Measurements from ENCODE around the gene PDLIM4.

PDLIM4 gene

DNA sequence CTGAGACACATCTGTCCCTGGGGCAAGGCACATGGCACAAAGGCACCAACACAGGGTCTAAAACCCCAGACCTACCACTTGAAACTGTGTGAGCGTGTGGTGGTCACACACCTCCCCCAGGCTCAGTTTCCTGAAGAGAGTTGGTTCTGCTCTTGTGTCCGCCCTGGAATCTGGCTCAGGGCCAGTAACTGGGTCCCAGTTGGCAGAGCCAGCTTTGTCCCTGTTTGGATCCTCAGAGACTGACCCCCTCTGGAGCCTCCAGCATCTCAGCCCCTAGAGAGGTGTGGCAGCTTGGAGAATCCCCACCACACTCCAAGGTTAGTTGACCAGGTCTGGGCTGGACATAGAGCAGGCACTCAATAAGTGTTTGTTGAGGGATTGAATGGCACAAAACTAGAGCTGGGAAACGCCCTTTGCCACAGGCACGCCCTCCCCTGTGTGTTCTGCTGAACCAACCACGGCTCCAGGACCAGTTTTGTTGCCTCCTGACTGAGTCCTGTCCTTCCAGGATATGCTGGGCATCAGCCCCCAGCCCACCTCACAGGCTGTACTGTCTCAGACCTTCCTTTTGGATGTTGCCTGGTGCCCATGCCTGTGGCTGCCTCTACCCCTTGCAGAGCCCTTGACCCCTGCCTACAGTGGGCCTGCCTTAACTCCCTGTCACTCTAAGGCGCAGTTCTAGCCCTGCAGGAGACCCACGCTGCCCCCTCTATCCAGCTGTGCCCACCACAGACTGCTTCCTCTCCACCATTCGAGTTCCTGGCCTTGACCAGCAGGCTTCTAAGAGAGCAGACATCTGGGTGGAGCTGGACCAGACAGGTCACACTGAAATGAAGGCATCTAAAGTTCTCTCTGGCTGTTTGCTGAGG is 3.8 kb upstream of the PDLIM4 start:
- no peak for DNase-seq

DNA sequence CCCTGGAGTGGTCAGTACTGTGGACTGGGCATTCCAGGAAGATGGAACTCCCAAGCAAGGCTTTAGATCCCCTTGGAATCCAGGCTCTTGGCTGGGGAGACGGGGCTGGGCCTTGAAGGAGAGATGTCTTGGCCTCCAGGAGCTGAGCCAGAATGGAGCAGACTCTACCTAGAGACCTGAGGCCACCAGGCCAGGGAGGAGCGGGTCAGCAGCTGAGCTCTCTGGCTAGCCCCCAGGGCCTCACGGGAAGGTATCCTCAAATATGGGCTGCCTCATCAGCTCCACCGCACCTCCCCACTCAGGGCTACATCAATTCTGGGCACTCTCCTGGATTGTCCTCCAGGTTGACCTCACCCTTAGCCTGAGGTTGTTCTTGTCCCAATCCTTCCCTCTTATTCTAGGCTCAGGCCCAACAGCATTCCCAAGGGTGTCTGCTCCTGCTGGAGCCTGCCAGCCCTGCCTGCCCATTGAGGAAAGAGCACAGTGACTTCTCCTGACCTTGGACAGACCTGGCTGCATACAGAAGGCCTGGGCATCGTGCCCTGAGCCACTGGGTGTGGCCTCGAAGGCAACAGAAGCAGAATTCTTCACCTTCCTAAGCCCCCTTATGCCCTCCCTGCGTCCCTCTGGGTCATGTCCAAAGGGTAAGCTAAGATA is 3.0 kb upstream of the PDLIM4 start:
- DNase-seq = no peak

DNA sequence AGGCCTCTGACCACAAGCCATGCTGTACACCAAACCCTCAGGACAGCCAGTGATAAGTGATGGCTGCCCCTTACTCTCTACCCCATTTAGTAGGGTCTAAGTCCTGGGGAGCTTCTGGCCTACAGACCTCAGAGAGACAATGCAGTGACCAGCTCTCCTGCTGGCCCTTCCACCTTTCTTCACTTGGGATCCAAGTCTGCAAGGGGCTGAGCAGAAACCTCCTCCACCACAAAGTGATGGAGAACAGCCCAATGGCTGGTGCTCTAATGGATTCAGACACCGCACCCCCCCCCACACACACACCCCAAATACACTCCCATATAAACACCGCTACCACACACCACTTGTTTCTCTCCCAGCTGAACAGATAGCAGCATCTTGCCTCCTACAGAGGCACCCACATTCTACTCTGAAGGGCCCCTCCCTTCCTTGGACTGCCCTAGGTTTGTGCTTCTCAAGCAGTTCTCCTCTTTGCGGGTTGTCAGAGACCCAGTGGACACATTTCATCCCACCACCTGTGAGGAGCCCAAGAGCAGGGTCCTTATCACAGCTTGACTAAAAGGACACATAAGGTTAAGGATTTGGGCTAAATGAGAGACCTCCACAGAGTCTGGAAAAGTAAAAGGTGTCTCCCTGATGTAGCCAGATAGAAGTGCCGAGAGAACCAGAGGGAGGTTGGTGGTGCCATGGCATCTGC is 1.3 kb upstream of the PDLIM4 start:
- DNase-seq = no peak

DNA sequence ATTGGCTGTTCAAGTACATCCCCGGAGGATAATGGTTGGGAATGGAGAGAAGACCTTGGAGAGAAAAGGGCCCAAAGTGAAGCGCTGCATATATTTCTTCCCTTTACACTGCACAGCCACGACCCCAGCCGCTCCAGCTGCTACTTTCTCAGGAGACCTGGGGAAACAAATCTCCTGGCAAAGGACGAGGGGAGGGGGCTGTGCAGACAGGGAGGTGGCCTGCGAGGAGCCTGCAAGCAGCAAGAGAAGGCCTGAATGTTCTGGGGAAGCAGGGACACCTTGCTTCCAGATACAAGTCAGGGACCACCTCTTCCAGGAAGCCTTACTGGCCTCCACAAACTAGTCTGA is 739 bp upstream of the PDLIM4 start:
- no peak for DNase-seq

DNA sequence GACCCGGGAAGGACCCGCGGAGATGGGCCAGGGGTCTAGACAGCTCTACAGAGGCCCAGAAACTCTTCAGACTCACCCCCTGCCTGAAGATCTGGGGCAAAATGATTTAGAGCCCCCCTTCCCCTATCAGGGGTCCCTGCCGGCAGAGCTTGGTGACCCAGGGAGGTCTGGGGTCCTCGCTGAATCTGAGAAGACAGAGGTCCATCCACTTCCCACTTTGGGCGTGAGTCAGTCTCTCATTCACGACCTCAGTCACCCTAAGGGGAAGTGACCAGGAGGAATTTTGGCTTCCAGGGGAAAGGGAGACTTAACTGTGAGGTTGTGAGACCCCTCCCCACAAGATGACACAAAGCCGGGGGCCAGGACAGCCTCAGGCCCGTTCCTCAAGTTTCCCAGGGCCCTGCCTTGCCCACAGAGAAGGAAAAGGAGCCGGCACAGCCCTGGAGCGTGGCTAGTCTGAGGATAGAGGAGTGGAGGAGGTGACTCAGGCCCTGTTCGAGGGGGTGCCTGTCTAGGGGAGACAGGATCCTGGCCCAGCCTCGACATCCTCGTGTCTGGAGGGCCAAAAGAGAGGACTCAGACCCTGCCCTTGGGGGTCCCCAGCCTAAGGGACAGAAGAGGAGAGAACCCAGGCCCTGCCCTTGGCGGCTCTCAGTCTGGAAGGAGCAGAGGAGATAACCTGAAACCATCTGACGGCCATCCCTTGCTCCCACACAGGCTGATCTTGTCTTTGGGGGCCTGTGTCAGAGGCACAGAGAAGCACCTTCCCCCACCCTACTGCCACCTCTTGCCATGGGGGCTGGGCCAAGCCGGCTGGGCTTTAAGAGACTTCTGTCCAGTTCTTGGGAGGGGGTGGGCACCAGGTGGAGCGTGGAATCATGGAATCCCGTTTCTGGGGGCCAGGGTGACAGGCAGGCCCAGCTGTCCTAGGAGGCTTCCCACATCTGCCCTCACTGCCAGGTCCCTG is 889 bp downstream of the PDLIM4 start:
- no peak for DNase-seq

DNA sequence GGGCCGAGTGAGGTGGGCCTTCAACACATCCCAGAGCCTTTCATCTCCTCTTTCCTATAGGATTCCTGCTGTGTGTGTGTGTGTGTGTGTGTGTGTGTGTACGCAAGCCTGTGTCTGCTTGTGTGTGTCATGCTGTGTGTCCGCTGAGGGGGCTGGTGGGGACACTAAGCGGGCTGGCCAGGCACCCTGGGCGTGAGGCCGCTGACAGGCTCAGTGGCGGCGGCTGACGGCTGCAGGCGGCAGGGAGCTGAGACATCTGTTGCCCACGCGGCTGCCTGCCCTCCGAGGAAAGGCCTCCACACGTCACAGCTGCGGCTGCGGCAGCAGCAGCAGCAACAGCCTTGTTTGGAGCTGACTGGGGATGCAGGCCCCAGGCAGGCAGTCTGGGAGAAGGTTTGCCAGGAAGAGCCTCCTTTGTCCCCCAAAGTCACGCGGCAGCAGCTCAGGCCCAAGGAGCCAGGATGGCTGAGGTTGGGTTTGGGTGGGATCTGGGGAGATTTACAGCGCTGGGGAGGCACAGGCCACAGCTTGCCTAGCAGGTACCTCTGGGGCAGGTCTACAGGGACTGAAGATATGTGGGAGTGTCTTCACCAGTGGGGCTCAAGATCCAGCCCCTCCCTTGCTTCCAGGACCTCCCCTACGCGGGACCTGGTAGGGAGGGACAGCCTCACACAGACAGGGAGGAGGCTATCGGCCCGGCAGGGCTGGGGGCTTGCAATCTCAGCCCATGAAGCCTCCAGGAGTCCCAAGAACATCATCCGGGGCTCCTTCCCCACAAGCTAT is 1.8 kb downstream of the PDLIM4 start:
- no peak for DNase-seq

DNA sequence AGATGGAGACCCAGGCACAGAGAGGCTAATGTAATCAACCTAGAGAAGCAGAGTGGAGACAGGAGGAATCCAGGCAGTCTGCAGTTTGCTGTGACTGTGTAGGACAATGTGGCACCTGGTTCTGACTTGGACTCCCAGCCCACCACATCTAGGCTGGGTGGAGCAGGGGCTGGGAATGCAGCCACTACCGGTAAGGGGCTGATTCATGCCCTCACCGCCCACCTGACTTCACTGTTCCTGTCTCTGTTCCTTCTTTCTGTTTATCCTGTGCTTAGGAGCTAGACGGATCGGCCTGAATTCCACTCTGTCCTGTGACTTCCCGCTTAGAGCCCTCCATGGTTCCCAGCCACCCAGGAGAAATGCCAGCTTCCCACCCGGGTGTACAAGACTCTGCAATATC is 2.6 kb downstream of the PDLIM4 start:
- no peak for DNase-seq

DNA sequence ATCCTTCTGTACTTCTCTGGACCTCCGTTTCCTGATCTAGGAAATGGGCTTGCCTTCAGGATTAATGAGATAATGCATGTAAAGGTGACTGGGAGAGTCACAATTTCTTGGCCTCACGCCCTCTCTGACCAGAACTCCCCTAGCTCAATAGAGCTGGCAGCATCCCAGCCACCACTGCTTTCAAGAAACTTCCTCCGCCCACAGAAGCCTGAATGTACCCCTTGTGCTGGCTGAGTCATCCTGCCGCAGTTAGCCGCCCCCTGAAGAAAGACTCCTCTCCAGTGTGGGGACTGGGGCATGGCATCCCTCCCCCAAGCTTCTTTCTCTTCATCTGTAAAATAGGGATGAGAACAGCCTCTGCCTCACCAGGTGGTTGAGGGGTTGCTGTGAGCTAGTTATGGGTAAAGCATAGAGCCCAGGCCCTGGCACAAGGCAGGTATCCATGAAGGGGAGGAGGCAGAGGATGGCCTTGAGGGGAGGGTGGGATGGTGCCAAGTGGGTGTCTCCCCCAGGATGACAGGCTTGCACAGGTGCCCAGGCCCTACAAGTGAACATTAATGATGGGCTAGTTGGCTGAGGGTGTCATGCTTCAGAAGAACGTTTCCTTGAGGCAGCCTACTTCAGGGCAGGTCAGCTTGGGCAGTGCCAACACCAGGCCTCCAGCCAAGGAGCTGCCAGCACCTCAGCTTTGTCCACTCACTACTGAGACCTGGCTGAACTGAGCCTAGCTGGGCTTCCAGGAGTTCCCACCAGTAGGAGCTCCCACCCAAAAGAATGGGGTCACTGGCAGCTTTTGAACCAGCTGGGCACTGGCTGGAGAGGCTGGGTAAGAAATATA is 3.4 kb downstream of the PDLIM4 start:
- DNase-seq = peak; percentile 20 to 30

DNA sequence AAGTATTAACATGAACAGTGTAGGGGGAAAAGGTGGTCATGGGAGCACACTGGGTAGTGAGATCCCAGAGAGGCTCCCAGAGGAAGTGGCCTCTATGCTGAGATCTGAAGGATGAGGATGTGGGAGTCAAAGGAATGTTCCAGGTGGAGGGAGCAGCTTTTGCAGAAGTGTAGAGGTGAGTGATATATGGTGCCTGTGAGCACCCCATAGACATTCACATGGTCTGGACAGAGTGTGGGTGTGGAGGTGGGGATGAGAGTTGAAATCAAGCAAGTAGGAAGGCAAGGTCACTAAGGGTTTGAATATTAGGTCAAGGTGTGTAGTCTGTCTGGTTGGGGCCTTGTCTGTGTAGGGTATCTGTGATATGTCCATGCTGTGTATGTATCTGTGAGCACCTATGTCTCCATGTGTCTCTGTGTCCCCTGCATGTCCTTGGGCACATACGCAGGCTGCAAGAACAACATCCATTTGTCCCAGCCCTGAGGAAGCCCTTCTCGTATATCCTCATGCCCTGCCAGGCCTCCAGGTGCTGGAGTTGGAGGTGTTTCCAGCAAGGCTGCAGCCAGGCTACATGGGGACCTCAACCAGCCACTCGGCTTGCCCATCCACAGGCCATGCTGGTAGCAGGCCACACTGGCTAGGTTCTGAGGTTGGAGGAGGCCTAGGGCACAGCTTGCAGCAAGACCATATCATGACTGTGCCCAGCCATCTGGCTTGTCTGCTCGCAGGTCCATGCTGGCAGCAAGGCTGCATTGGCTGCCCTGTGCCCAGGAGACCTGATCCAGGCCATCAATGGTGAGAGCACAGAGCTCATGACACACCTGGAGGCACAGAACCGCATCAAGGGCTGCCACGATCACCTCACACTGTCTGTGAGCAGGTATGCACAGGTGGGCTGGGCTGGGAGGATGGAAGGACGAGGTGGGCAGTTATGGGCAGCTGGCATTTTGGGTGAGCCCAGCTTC is 4.7 kb downstream of the PDLIM4 start:
- DNase-seq = no peak

DNA sequence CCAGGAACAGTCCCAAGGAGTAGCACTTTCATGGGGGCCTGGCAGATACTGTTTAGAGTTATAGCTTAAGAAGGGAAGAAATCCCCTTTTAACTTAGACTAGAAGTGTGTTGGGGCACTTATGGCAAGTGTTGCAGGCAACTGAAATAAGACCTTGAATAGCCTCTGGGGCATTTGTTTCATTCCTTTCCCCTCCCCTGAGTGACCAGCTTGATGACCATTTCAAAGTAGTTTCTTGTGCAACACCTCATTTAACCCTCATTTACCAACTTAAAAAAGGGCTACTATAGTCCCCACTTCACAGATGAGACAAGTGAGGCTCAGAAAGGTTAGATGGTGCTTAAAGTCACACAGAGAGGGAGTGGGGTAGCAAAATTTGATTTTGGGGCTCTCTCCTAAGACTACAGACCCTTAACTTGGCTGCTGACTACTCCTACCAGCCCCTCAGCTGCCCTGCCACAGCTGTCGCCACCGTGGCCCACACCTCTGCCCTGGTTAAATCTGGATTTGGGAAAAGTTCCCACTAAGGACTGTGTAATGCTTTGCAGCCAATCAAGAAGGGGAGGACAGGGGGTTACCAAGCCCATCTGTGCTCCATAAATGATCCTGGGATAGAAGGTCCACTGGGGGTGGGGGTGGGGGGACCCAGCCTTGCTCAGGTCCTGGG is 5.5 kb downstream of the PDLIM4 start:
- DNase-seq = no peak

DNA sequence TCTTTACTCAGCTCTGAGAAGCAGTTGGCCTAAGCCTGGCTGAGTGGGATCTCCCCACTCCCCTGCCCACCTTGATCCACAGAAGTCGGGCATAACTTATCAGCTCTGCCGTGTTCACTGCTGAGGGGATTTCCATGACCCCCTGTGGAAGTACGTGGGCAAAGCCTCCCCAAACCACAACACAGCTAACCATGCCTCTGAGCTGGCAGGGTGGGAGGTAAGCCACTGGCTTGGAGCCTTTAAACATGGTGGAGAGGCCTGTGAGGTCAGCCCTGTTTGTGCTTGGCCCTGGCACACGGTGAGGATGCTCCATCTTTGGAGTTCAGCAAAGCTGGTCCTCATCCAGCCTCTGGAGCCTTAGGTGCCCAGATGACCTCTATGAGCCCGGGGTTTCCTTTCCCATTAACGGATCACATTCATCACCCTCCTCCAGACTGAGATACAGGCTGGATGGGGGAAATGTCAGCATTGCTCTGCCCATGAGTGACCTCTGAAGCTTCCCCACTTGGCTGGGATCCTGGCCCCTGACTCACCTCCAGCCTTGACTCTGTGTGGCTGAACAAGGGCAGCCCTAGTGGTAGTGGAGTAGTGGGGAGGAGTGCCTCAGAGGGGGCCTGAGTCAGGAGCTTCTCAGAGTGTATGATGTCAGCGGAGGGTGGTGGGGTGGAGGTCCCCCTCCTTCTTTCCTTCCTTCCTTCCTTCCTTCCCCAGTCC is 6.2 kb downstream of the PDLIM4 start:
- no peak for DNase-seq

DNA sequence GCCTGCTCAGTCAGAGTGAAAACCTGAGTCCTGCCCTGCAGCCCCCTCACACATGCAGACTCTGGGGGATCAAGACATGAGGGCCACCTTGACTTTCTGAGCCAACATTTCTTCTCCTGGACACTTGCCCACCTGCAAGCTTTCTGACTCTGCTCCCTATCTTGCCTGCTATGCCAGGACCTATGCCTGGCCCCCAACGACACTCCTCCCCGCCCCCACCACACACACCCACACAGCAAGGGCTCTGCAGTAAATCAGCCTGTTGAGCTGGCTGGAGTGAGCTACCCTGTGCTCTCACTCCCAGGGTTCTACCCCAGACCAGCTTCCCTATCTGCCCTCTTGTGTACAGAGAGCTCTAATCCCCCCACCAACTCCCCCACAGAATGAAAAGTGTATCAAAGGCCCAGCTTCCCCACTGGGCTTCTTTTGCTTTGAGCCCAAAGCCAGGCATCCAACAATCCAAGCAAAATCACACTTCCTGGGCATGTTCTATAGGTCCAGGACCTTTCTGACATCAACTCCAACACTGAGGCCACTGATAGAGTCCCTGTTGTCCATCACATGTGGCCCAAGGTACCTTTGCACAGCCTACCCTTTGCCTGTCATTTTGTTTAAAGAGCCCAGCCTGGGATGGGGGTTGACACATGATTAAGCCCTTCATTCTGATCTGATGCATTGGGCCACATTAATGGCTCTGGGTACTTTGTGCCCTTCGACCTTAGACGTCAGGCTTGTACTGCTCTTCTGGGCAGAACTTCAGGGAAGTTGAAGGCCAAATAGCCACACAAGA is 7.2 kb downstream of the PDLIM4 start:
- DNase-seq = no peak

DNA sequence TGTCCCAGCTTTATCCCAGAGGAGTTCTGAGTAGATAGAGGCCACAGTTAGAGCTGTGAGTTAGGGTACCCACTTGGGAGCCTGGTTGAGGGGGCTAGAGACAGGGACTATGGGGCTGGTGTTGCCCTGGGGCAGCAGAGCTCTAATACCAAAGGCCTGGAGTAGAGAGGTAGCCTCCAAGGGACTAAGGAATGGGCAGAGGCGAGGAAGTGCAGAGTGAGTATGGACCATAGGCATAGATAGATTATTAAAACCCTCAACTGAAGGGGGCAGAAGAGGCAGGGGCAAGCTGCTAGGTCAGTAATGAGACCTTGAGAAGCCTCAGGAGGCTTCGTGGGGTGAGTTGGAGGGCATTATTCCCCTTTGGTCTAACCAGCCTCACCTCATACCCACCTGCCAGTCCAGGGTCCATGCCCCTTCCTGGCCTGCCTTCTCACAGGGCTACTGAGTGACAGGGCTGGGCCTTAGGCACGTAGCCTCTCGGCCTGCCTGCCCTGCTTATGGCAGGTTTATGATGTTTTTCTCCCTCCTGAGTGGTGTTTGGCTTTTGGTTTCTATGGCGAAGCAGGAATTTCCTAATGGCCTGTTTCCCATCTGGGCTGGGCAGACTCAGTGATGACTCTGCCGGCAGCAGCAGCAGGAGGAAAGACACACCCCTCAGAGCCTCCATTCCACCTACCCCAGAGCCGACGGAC is 8.0 kb downstream of the PDLIM4 start:
- DNase-seq = no peak

DNA sequence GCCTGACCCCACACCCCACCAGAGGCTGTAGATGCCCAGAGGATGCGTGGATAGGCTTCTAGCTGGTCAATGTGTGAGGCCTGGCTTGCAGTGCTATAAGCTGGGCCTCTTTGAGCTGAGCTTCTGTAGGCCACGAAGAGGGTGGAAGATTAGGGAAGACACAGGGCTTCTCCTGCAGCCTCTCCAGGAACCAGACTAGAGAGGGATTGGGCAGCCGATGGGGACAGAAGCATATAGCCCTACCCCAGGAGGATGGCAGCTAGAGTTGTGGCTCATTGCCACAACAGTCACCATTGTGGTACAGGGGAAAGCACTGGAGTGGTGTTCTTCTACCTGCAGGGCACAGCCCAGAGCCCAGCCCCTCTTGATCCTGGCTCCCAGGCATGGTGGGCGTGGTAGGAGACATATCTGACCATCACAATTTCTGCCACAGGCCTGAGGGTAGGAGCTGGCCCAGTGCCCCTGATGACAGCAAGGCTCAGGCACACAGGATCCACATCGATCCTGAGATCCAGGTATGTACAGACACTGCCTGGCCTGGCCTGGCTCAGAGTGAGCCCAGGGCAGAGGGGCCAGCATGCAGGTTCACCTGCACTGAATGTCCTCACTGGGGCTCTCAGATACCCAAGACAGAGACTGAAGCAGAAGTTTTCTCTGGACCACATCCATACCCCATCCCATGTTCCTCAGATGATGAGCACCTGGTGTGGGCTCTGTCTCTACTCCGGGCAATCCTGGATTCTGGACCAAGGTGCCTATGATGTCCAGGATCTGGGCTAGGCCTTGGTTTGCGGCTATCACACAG is 8.7 kb downstream of the PDLIM4 start:
- no peak for DNase-seq

DNA sequence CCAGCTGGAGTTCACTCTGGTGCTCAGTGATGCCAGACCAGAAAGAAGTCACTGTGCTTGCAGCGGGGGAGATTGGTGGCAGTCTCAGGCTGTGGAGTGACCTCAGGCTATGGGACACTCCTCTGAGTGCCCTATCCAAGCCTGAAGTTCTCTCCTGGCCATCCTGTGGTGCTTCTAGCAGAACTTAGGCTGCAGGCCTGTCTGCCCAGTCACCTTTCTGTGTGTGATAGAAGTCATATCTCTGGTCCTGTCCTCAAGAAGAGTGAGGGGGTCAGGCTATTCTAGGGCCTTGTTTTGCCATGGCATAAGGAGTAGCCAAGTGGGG is 9.3 kb downstream of the PDLIM4 start:
- DNase-seq = no peak

DNA sequence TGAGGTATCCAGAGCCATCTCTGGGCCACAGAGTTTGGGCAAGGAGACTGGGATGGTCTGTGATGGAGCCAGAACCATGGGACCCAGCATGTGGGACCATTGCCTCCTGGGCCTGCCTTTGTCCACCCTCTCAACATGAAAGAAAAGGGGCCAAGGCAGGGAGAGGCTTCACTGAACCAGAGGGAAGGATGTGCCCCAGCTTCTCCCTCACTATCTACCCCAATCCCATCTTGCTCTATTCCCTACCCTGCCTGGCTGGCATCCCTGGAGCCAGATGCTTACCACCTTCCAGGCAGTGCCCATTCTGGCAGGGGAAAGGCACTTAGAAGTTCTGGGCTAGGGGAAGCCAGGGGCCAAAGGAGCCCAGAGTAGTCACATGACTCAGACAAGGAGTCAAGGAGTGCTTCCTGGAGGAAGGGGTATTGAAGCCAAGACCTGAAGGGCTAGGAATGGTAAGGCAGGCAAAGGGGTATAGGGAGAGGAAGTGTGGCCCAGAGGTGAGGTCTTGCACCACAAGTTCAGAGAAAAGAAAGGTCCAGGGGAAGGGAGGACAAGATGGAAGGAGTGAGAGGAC is 9.8 kb downstream of the PDLIM4 start:
- no peak for DNase-seq

All from Kasumi-1 (cell line).